GM21528 (cell line): Measurements from ENCODE around the gene SPAG16.

ENCODE experiments used
- ATAC-seq: cut with Tn5 transposase; IDR thresholded peaks from one replicate; pipeline ENCODE4 v1.9.1; 2021; ENCODE audit warnings: mild to moderate bottlenecking, moderate library complexity; ENCODE audit not compliant: unreplicated experiment, low FRiP score

Gene SPAG16

GRCh38 chr2:214127571-214127970 is 843.3 kb downstream of the SPAG16 start:
- ATAC-seq: no peak

- ATAC-seq: no peak
These were observed 843.8 kb downstream of the SPAG16 start for GRCh38 chr2:214128040-214128439.

GRCh38 chr2:214130114-214130513 is 845.9 kb downstream of the SPAG16 start:
- ATAC-seq: no peak

- ATAC-seq: no peak
These were observed 851.7 kb downstream of the SPAG16 start for GRCh38 chr2:214135966-214136365.

- no peak for ATAC-seq
These were observed 854.5 kb downstream of the SPAG16 start for GRCh38 chr2:214138779-214139178.

- ATAC-seq: no peak
These were observed 855.5 kb downstream of the SPAG16 start for GRCh38 chr2:214139630-214140284.

GRCh38 chr2:214156971-214157370 is 872.7 kb downstream of the SPAG16 start:
- no peak for ATAC-seq

GRCh38 chr2:214158851-214159250 is 874.6 kb downstream of the SPAG16 start:
- ATAC-seq: no peak

GRCh38 chr2:214169281-214169680 is 885.0 kb downstream of the SPAG16 start:
- ATAC-seq: no peak

GRCh38 chr2:214169736-214170135 is 885.5 kb downstream of the SPAG16 start:
- ATAC-seq: no peak

GRCh38 chr2:214174563-214174962 is 890.3 kb downstream of the SPAG16 start:
- no peak for ATAC-seq

- no peak for ATAC-seq
These were observed 895.8 kb downstream of the SPAG16 start for GRCh38 chr2:214180071-214180470.

GRCh38 chr2:214180686-214181085 is 896.4 kb downstream of the SPAG16 start:
- ATAC-seq: no peak

- ATAC-seq: no peak
These were observed 900.2 kb downstream of the SPAG16 start for GRCh38 chr2:214184461-214184860.

GRCh38 chr2:214185546-214185945 is 901.3 kb downstream of the SPAG16 start:
- no peak for ATAC-seq

GRCh38 chr2:214192711-214193110 is 908.4 kb downstream of the SPAG16 start:
- no peak for ATAC-seq

- no peak for ATAC-seq
These were observed 909.7 kb downstream of the SPAG16 start for GRCh38 chr2:214193943-214194342.

GRCh38 chr2:214196260-214196659 is 912.0 kb downstream of the SPAG16 start:
- no peak for ATAC-seq

GRCh38 chr2:214201892-214202291 is 917.6 kb downstream of the SPAG16 start:
- ATAC-seq: no peak

GRCh38 chr2:214203214-214203613 is 919.0 kb downstream of the SPAG16 start:
- no peak for ATAC-seq

GRCh38 chr2:214203744-214204289 is 919.6 kb downstream of the SPAG16 start:
- ATAC-seq: no peak

GRCh38 chr2:214215107-214215506 is 930.8 kb downstream of the SPAG16 start:
- ATAC-seq: no peak
